ENCODE measurements around the gene SOX5. TPM values are rescaled to one million over a fixed set of nuclear protein-coding genes. Genes with fewer than 3 reads are reported as not detected.

The SOX5 gene
- total RNA-seq, 6 experiments from 2014 or later = 14.8 to 34.3 (median 31.1) TPM

GRCh38 chr12:23948291-23948690 lies 1.2 kb downstream of the SOX5 start:
- Histone ChIP-seq H3K9me3 (no peaks in the 10 kb centered on the region), H3K4me3 (peak overlapping the region in 2 of 3 donors; percentile 48 to 53), H3K27me3 (no peaks in the 10 kb centered on the region), H3K36me3 (no peaks in the 10 kb centered on the region), H3K4me1 (peaks cover 0 to 22% (median 4%) of the 10 kb centered on the region in 4 donors), H3K27ac (peak overlapping the region in 1 of 3 donors; percentile 54)
- intact Hi-C loops (cut with DNase I) = no loop called here
- WGBS (ENCODE audit: insufficient coverage, low coverage, low lambda C conversion rate, missing lambda C conversion rate) = 29% methylated on average over 4 of the region's 4 CpGs
- TF ChIP-seq POLR2A (IDR thresholded peaks at IDR 0.05) (no peak), CTCF (IDR thresholded peaks at IDR 0.05) (no peak)
- DNase-seq (no peak), ATAC-seq (no peak)

GRCh38 chr12:23947395-23947794 lies 2.1 kb downstream of the SOX5 start:
- intact Hi-C loops (cut with DNase I) = no loop called here
- H3K9me3 ChIP-seq = no peaks in the 10 kb centered on the region
- ATAC-seq (no peak), DNase-seq (no peak)
- H3K4me1 ChIP-seq = peaks cover 0 to 22% (median 4%) of the 10 kb centered on the region in 4 donors
- 9% methylated on average over 2 of the region's 2 CpGs for WGBS (ENCODE audit: insufficient coverage, low coverage, low lambda C conversion rate, missing lambda C conversion rate)
- TF ChIP-seq POLR2A (IDR thresholded peaks at IDR 0.05) (no peak), CTCF (IDR thresholded peaks at IDR 0.05) (peak in 2 of 4 donors; percentile 13 to 26)
- H3K27ac ChIP-seq = no peak overlapping the region
- no peaks in the 10 kb centered on the region for H3K36me3 ChIP-seq
- no peaks in the 10 kb centered on the region for H3K27me3 ChIP-seq
- H3K4me3 ChIP-seq = peak overlapping the region in 2 of 3 donors; percentile 2 to 53

GRCh38 chr12:23945249-23945648 lies 4.2 kb downstream of the SOX5 start:
- Histone ChIP-seq H3K27me3 (no peaks in the 10 kb centered on the region), H3K4me1 (peaks cover 0 to 32% (median 4%) of the 10 kb centered on the region in 4 donors), H3K4me3 (no peak overlapping the region), H3K36me3 (no peaks in the 10 kb centered on the region), H3K27ac (peak overlapping the region in 1 of 3 donors; percentile 9), H3K9me3 (no peaks in the 10 kb centered on the region)
- ATAC-seq = no peak
- intact Hi-C loops (cut with DNase I) = no loop called here
- no peak for TF ChIP-seq POLR2A (IDR thresholded peaks at IDR 0.05)
- TF ChIP-seq CTCF (IDR thresholded peaks at IDR 0.05) = no peak
- 58% methylated on average over 2 of the region's 2 CpGs for WGBS (ENCODE audit: insufficient coverage, low coverage, low lambda C conversion rate, missing lambda C conversion rate)
- DNase-seq = no peak

DNA sequence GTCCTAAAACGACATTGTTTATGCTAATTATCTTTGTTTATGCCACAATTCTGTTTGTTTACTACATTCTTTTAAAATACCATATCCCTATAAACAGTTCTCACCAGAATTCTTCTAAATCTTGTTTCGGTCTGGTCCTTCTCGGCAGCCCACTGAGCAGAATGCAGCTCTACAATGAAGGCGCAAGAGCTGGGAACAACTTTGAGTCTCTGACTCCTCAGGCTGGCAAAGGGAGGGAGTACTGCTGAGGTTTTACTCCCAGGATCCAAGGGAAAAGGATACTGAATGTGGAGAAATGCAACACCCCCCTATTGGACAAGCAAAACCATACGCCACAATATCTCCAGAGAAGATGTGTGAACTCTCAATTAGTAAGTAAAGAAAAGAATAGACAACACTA lies 5.4 kb downstream of the SOX5 start:
- WGBS (ENCODE audit: insufficient coverage, low coverage, low lambda C conversion rate, missing lambda C conversion rate) = 31% methylated on average over 5 of the region's 5 CpGs
- H3K4me3 ChIP-seq = peak overlapping the region in 1 of 3 donors; percentile 24
- TF ChIP-seq CTCF (IDR thresholded peaks at IDR 0.05) (no peak), POLR2A (IDR thresholded peaks at IDR 0.05) (no peak)
- DNase-seq (no peak), ATAC-seq (peak; percentile 15 to 59 (median 47))
- peak overlapping the region in 2 of 3 donors; percentile 65 to 69 for H3K27ac ChIP-seq
- H3K27me3 ChIP-seq = no peaks in the 10 kb centered on the region
- H3K9me3 ChIP-seq = no peaks in the 10 kb centered on the region
- intact Hi-C loops (cut with DNase I) = no loop called here
- peaks cover 0 to 32% (median 4%) of the 10 kb centered on the region in 4 donors for H3K4me1 ChIP-seq
- H3K36me3 ChIP-seq = no peaks in the 10 kb centered on the region

Data from right lobe of liver (tissue), 6 donors.